OCI-LY1 (cell line): ENCODE data around the gene SORBS2.
"Not testable (repeated sequence)": the region's sequence is repeated elsewhere in the genome, so short reads cannot be mapped to it uniquely, and the experiment has no call there.

ENCODE experiments used
- H2AFZ ChIP-seq: fragments of 200-600 bp; sonication (generic), shearing (Covaris generic); 2 replicates; pipeline ENCODE4 v1.6.0; 2014; ENCODE audit warnings: antibody characterized with exemption, mild to moderate bottlenecking, low read length
- H3F3A ChIP-seq: fragments of 200-600 bp; sonication (generic), shearing (Covaris generic); 2 replicates; pipeline ENCODE4 v1.6.0; 2014; ENCODE audit warnings: mild to moderate bottlenecking, antibody characterized with exemption, low read length, moderate library complexity; ENCODE audit not compliant: insufficient read depth
- H3K27ac ChIP-seq: fragments of 200-600 bp; sonication (generic); 2 replicates; pipeline ENCODE4 v1.5.1; 2014; ENCODE audit warnings: low read length, mixed run types, mild to moderate bottlenecking, low read depth; ENCODE audit not compliant: poor library complexity, severe bottlenecking
- H3K27me3 ChIP-seq: fragments of 200-600 bp; sonication (generic); 2 replicates; pipeline ENCODE4 v1.6.0; 2014; ENCODE audit warnings: antibody characterized with exemption, mild to moderate bottlenecking, low read length, moderate library complexity; ENCODE audit not compliant: insufficient read depth
- H3K36me3 ChIP-seq: fragments of 200-600 bp; sonication (generic); 2 replicates; pipeline ENCODE4 v1.6.1; 2014; ENCODE audit warnings: mild to moderate bottlenecking, antibody characterized with exemption, low read length, moderate library complexity, mixed read lengths; ENCODE audit not compliant: insufficient read depth
- H3K4me1 ChIP-seq: fragments of 200-600 bp; sonication (generic); 2 replicates; pipeline ENCODE4 v1.5.1; 2014; ENCODE audit warnings: mild to moderate bottlenecking, low read length, moderate library complexity; ENCODE audit not compliant: insufficient read depth, severe bottlenecking
- H3K4me2 ChIP-seq: fragments of 200-600 bp; sonication (generic), shearing (Covaris generic); 2 replicates; pipeline ENCODE4 v1.6.1; 2014; ENCODE audit warnings: low read length
- H3K4me3 ChIP-seq: fragments of 200-600 bp; sonication (generic); 2 replicates; pipeline ENCODE4 v1.5.1; 2014; ENCODE audit warnings: low read length, low read depth, mild to moderate bottlenecking, mixed read lengths; ENCODE audit not compliant: poor library complexity, severe bottlenecking
- H3K79me2 ChIP-seq: fragments of 200-600 bp; shearing (Covaris generic); 2 replicates; pipeline ENCODE4 v1.6.1; 2016; ENCODE audit warnings: mixed run types, low read length, mixed read lengths; ENCODE audit not compliant: insufficient read depth
- H3K9ac ChIP-seq: fragments of 200-600 bp; sonication (generic), shearing (Covaris generic); 2 replicates; pipeline ENCODE4 v1.6.1; 2014; ENCODE audit warnings: mild to moderate bottlenecking, low read length, mixed read lengths
- H3K9me2 ChIP-seq: fragments of 200-600 bp; sonication (generic), shearing (Covaris generic); 2 replicates; pipeline ENCODE4 v1.6.1; 2014; ENCODE audit warnings: low read depth, mild to moderate bottlenecking, low read length, mixed read lengths
- H3K9me3 ChIP-seq: fragments of 200-600 bp; shearing (Covaris generic); 2 replicates; pipeline ENCODE4 v1.6.1; 2014; ENCODE audit warnings: low read length, mixed read lengths
- H4K20me1 ChIP-seq: fragments of 200-600 bp; sonication (generic), shearing (Covaris generic); 2 replicates; pipeline ENCODE4 v1.6.0; 2016; ENCODE audit warnings: mild to moderate bottlenecking, low read length; ENCODE audit not compliant: insufficient read depth
- EZH2 ChIP-seq: fragments of 200-600 bp; sonication (generic), shearing (Covaris generic); IDR thresholded peaks from 2 replicates; pipeline ENCODE4 v1.8.0; 2017; ENCODE audit warnings: borderline replicate concordance, mixed run types, mild to moderate bottlenecking, antibody characterized with exemption, low read length, moderate library complexity, mixed read lengths
- TF ChIP-seq, protein P1 (sequence below): fragments of 200-600 bp; sonication (generic), shearing (Covaris generic); IDR thresholded peaks from 2 replicates; pipeline ENCODE4 v1.5.1; 2017; ENCODE audit warnings: mild to moderate bottlenecking, antibody characterized with exemption, low read length, moderate library complexity, mixed read lengths

The SORBS2 gene

DNA sequence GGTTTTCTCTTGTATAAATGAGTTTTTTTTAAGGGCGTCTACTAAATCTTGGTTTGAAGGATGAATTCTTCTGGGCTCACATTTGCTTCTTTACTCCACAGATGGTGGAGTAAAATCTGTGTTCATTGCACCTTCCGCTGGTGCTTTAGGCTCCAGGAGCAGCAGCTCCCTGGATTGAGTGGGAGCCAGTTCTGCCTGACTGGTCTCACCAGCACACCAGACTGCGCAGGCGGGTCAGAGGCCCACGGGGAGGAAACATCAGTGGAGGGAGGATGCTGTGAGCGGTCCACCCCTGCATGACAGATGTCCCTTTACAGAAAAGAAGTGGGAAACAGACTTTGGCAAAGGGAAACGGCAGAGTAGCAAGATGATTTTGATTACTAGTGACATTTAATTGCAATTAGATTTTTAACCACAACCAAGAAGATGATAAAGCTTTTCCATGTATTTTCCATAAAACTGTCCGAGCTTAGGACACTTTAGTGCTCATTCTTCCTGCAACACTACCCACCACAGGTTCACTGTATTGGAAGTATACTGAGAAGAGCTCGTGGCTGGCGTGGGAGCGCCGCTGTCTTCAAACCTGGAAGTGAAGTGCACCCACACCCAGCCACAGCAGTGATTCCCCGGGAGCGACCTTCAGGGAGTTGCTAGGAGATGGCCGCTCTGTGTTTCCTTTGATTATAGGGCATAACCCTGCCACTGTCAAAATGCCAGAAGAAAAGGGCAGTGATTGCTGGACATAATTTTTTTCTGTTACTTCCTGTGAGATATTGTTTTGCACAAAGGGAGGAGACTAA is 95.2 kb downstream of the SORBS2 start:
- Histone ChIP-seq H3K9ac (no peak overlapping the region), H2AFZ (no peak overlapping the region), H3K4me3 (no peak overlapping the region), H3K27ac (no peak overlapping the region), H3K4me1 (peaks cover 8% of the 10 kb centered on the region), H3K27me3 (no peaks in the 10 kb centered on the region), H3K79me2 (no peaks in the 10 kb centered on the region), H3F3A (no peaks in the 10 kb centered on the region), H3K4me2 (no peak overlapping the region), H3K9me2 (no peaks in the 10 kb centered on the region), H3K36me3 (peaks cover 35% of the 10 kb centered on the region), H4K20me1 (no peaks in the 10 kb centered on the region), H3K9me3 (peaks cover 3% of the 10 kb centered on the region; the same call in 1 of the 2 replicates)
- TF ChIP-seq, protein P1, sequence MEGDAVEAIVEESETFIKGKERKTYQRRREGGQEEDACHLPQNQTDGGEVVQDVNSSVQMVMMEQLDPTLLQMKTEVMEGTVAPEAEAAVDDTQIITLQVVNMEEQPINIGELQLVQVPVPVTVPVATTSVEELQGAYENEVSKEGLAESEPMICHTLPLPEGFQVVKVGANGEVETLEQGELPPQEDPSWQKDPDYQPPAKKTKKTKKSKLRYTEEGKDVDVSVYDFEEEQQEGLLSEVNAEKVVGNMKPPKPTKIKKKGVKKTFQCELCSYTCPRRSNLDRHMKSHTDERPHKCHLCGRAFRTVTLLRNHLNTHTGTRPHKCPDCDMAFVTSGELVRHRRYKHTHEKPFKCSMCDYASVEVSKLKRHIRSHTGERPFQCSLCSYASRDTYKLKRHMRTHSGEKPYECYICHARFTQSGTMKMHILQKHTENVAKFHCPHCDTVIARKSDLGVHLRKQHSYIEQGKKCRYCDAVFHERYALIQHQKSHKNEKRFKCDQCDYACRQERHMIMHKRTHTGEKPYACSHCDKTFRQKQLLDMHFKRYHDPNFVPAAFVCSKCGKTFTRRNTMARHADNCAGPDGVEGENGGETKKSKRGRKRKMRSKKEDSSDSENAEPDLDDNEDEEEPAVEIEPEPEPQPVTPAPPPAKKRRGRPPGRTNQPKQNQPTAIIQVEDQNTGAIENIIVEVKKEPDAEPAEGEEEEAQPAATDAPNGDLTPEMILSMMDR = no peak
- TF ChIP-seq EZH2 = no peak

DNA sequence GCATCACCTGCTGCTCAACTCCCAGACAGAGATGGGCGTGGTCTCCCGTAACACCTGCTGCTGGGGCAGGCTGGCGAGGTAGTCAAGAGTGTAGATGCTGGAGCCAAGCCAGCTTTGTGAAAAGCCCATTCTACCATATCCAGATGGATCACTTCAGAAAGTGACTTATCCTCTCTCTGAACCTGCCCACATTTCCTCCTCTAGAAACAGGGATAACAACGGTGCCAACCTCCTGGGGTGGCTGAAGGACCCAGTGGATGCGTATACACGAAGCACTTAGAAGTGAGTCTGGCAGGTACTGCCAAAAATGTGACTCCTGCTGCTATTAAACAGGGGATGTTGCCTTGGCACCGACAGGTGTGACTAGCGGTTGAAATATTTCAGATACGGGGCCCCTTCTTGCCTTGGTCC is 95.8 kb downstream of the SORBS2 start:
- Histone ChIP-seq H3K36me3 (peaks cover 35% of the 10 kb centered on the region), H3K9ac (no peak overlapping the region), H3K79me2 (no peaks in the 10 kb centered on the region), H2AFZ (no peak overlapping the region), H3K27me3 (no peaks in the 10 kb centered on the region), H3K9me2 (no peaks in the 10 kb centered on the region), H3K4me1 (peaks cover 8% of the 10 kb centered on the region), H3K9me3 (peaks cover 3% of the 10 kb centered on the region; the same call in 1 of the 2 replicates), H3K27ac (no peak overlapping the region), H3K4me2 (no peak overlapping the region), H3F3A (no peaks in the 10 kb centered on the region), H3K4me3 (no peak overlapping the region), H4K20me1 (no peaks in the 10 kb centered on the region)
- TF ChIP-seq, protein P1 = no peak
- no peak for TF ChIP-seq EZH2

DNA sequence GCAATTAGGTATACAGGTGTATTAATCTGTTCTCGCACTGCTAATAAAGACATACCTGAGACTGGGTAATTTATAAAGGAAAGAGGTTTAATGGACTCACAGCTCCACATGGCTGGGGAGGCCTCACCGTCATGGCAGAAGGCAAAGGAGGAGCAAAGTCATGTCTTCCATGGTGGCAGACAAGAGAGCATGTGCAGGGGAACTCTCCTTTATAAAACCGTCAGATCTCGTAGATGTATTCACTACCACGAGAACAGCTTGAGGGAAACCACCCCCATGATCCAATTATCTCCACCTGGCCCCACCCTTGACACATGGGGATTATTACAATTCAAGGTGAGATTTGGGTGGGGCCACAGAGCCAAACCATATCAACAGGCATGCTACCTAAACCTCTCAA is 97.5 kb downstream of the SORBS2 start:
- not testable (repeated sequence) for H3K9me2 ChIP-seq, H3F3A ChIP-seq, H2AFZ ChIP-seq

DNA sequence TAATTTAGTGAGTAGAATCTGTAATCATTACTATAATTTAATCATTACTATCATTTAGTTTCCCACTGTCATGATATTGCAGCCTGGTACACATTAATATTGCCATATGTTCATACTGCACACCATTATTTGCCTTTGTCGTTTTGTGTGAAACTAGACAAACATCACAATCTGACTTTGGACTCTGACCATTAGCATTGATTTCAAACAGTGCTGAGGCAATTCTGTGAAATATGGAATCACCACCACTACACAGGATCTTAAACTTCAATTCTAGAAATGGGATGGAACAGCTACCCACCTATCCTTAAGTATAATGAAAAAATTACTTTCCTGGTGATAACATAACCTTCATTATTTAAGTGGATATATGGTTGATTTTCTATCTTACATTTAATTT is 98.3 kb downstream of the SORBS2 start:
- Histone ChIP-seq H3K9me2 (no peaks in the 10 kb centered on the region), H3K36me3 (peaks cover 41% of the 10 kb centered on the region), H4K20me1 (no peaks in the 10 kb centered on the region), H3K27me3 (no peaks in the 10 kb centered on the region), H2AFZ (no peak overlapping the region), H3K4me2 (no peak overlapping the region), H3K4me3 (no peak overlapping the region), H3F3A (no peaks in the 10 kb centered on the region), H3K9me3 (peaks cover 3% of the 10 kb centered on the region; the same call in 1 of the 2 replicates), H3K79me2 (no peaks in the 10 kb centered on the region), H3K9ac (no peak overlapping the region), H3K27ac (no peak overlapping the region), H3K4me1 (peaks cover 3% of the 10 kb centered on the region)
- no peak for TF ChIP-seq EZH2
- TF ChIP-seq, protein P1 = no peak

More for the DNA sequence above, 97.5 kb downstream of the SORBS2 start:
- H3K9me3 ChIP-seq, H3K79me2 ChIP-seq, H3K4me3 ChIP-seq, H3K4me2 ChIP-seq, H3K9ac ChIP-seq, H3K4me1 ChIP-seq, H4K20me1 ChIP-seq, H3K27me3 ChIP-seq, H3K27ac ChIP-seq: not testable (repeated sequence)
- peaks cover 41% of the 10 kb centered on the region for H3K36me3 ChIP-seq
